ENCODE measurements around the gene CTNNA2.

- TF ChIP-seq CTCF (IDR thresholded peaks at IDR 0.05) (no peak), POLR2A (IDR thresholded peaks at IDR 0.05) (no peak)
Measured at GRCh38 chr2:80057956-80058355, 545.1 kb downstream of the CTNNA2 start.

Measured in right lobe of liver (tissue), 4 donors.